GM23338 (cell line): ENCODE results near the gene CHST11. TPM values are rescaled to one million over a fixed set of nuclear protein-coding genes. Genes with fewer than 3 reads are reported as not detected.

ENCODE experiments used
- ATAC-seq: fragments of 200-7000 bp; cut with Tn5 transposase; 3 replicates; pipeline ENCODE4 v1.9.1; 2020
- DNase-seq: peaks from one replicate; pipeline ENCODE4 v3.0.0-alpha.2; 2015; ENCODE audit warnings: low spot score
- H2AFZ ChIP-seq: fragments of 200-600 bp; sonication (generic); 2 replicates; pipeline ENCODE4 v1.8.0; 2016; ENCODE audit warnings: antibody characterized with exemption, mild to moderate bottlenecking, moderate library complexity
- H3F3A ChIP-seq: fragments of 200-600 bp; sonication (generic); replicated peaks from 2 replicates; pipeline ENCODE4 v1.8.0; 2017; ENCODE audit warnings: antibody characterized with exemption, mixed run types, low read depth
- H3K27ac ChIP-seq: fragments of 200-600 bp; sonication (generic); 2 replicates; pipeline ENCODE4 v1.6.1; 2016; ENCODE audit warnings: low read depth
- H3K27me3 ChIP-seq: fragments of 200-600 bp; sonication (generic); 2 replicates; pipeline ENCODE4 v1.8.0; 2016; ENCODE audit warnings: mild to moderate bottlenecking, mixed run types, moderate library complexity; ENCODE audit not compliant: insufficient read depth
- H3K36me3 ChIP-seq: fragments of 200-600 bp; sonication (generic); 2 replicates; pipeline ENCODE4 v1.8.0; 2016; ENCODE audit warnings: mild to moderate bottlenecking; ENCODE audit not compliant: insufficient read depth
- H3K4me1 ChIP-seq: fragments of 200-600 bp; sonication (generic); 2 replicates; pipeline ENCODE4 v1.8.0; 2016; ENCODE audit warnings: mild to moderate bottlenecking, moderate library complexity; ENCODE audit not compliant: insufficient read depth
- H3K4me2 ChIP-seq: fragments of 200-600 bp; sonication (generic); 2 replicates; pipeline ENCODE4 v1.7.1; 2017; ENCODE audit warnings: mixed run types
- H3K4me3 ChIP-seq: fragments of 200-600 bp; sonication (generic); 2 replicates; pipeline ENCODE4 v1.6.1; 2016; ENCODE audit warnings: mixed run types
- H3K79me2 ChIP-seq: fragments of 200-600 bp; sonication (generic); replicated peaks from 2 replicates; pipeline ENCODE4 v1.8.0; 2017; ENCODE audit warnings: mild to moderate bottlenecking; ENCODE audit not compliant: insufficient read depth
- H3K9me2 ChIP-seq: fragments of 200-600 bp; sonication (generic); 2 replicates; pipeline ENCODE4 v1.8.0; 2017; ENCODE audit not compliant: insufficient read depth
- H4K20me1 ChIP-seq: fragments of 200-600 bp; sonication (generic); replicated peaks from 2 replicates; pipeline ENCODE4 v1.8.0; 2017; ENCODE audit warnings: mild to moderate bottlenecking; ENCODE audit not compliant: insufficient read depth
- H3K27ac Mint-ChIP-seq: 2 replicates; pipeline ENCODE4 v1.8.0; 2020; ENCODE audit warnings: inconsistent platforms, mild to moderate bottlenecking, moderate library complexity, mixed read lengths
- H3K27me3 Mint-ChIP-seq: 3 replicates; pipeline ENCODE4 v1.8.0; 2022; ENCODE audit warnings: low read depth, mild to moderate bottlenecking, moderate library complexity, mixed read lengths, inconsistent platforms; ENCODE audit not compliant: insufficient read depth, poor library complexity
- H3K36me3 Mint-ChIP-seq: 3 replicates; pipeline ENCODE4 v1.8.0; 2021; ENCODE audit warnings: low read depth, mild to moderate bottlenecking, inconsistent platforms, moderate library complexity, mixed read lengths
- H3K4me1 Mint-ChIP-seq: 3 replicates; pipeline ENCODE4 v1.8.0; 2020; ENCODE audit warnings: mild to moderate bottlenecking, inconsistent platforms, mixed read lengths
- H3K4me3 Mint-ChIP-seq: 3 replicates; pipeline ENCODE4 v1.8.0; 2021; ENCODE audit warnings: moderate library complexity, mild to moderate bottlenecking, inconsistent platforms, mixed read lengths
- H3K9me3 Mint-ChIP-seq: 3 replicates; pipeline ENCODE4 v1.8.0; 2020; ENCODE audit warnings: moderate library complexity, mild to moderate bottlenecking, inconsistent platforms, mixed read lengths
- CREB1 ChIP-seq: fragments of 250-450 bp; sonication (Bioruptor Pico); IDR thresholded peaks from 2 replicates; pipeline ENCODE4 v1.5.0; 2020; ENCODE audit warnings: low read depth, mild to moderate bottlenecking, moderate library complexity
- EZH2 ChIP-seq: fragments of 200-600 bp; sonication (generic); IDR thresholded peaks from one replicate; pipeline ENCODE4 v1.8.0; 2017; ENCODE audit warnings: antibody characterized with exemption, mild to moderate bottlenecking, low read depth; ENCODE audit not compliant: unreplicated experiment
- EZH2phosphoT487 ChIP-seq: fragments of 200-600 bp; sonication (generic); IDR thresholded peaks from one replicate; pipeline ENCODE4 v1.8.1; 2018; ENCODE audit warnings: antibody characterized with exemption; ENCODE audit not compliant: unreplicated experiment
- JUNB ChIP-seq: IDR thresholded peaks from one replicate; pipeline ENCODE4 v1.6.1; 2016; ENCODE audit warnings: antibody characterized with exemption; ENCODE audit not compliant: unreplicated experiment
- NANOG ChIP-seq: IDR thresholded peaks from 2 replicates; pipeline ENCODE4 v1.6.1; 2016; ENCODE audit warnings: antibody characterized with exemption, borderline replicate concordance
- POLR2AphosphoS5 ChIP-seq: IDR thresholded peaks from 2 replicates; pipeline ENCODE4 v1.6.1; 2016; ENCODE audit warnings: antibody characterized with exemption, low read depth
- STAT1 ChIP-seq: IDR thresholded peaks from one replicate; pipeline ENCODE4 v1.6.1; 2016; ENCODE audit warnings: antibody characterized with exemption; ENCODE audit not compliant: unreplicated experiment
- ZNF114 ChIP-seq: fragments of 250-450 bp; sonication (Bioruptor Pico); IDR thresholded peaks from 2 replicates; pipeline ENCODE4 v1.5.0; 2020; ENCODE audit warnings: mild to moderate bottlenecking, moderate library complexity
- ZNF331 ChIP-seq: fragments of 250-450 bp; sonication (Bioruptor Pico); IDR thresholded peaks from 2 replicates; pipeline ENCODE4 v1.5.0; 2020; ENCODE audit warnings: low read depth, mild to moderate bottlenecking, moderate library complexity
- polyA plus RNA-seq: library from polyadenylated mRNA; unstranded; fragments of >200 nt; fragmentation: Nextera tagmentation; extraction: Ambion mirVana; gene quantifications from 2 replicates; pipeline ENCODE4 v1.2.1, GENCODE V29; 2016
- total RNA-seq: library from RNA; depleted of rRNA; stranded (reverse); fragments of >200 nt; shearing (Covaris generic); gene quantifications from 2 replicates; pipeline ENCODE4 v1.2.3, GENCODE V29; 2014
- TF ChIP-seq, protein P1 (sequence below), 2 experiments: fragments of 200-600 bp in 1 of 2; sonication (generic) in 1 of 2; conservative IDR thresholded peaks; 2 replicates each; pipeline versions ENCODE4 v1.5.1 to v1.6.1; 2016 to 2017; ENCODE audit warnings: antibody characterized with exemption in 2 of 2, low read depth in 2 of 2, mild to moderate bottlenecking in 2 of 2, moderate library complexity in 1 of 2
- TF ChIP-seq, protein P2 (sequence below): fragments of 250-450 bp; sonication (Bioruptor Pico); IDR thresholded peaks from 2 replicates; pipeline ENCODE4 v1.5.0; 2020; ENCODE audit warnings: mild to moderate bottlenecking, moderate library complexity
- TF ChIP-seq, protein P3 (sequence below): IDR thresholded peaks from one replicate; pipeline ENCODE4 v1.6.1; 2018; ENCODE audit warnings: antibody characterized with exemption; ENCODE audit not compliant: unreplicated experiment
- TF ChIP-seq, protein P4 (sequence below): IDR thresholded peaks from 2 replicates; pipeline ENCODE4 v1.6.1; 2016; ENCODE audit warnings: antibody characterized with exemption

Gene CHST11
- total and polyA plus RNA-seq, 2 experiments from 2014 or later: 7.7 to 25.7 TPM

- TF ChIP-seq, protein P1, sequence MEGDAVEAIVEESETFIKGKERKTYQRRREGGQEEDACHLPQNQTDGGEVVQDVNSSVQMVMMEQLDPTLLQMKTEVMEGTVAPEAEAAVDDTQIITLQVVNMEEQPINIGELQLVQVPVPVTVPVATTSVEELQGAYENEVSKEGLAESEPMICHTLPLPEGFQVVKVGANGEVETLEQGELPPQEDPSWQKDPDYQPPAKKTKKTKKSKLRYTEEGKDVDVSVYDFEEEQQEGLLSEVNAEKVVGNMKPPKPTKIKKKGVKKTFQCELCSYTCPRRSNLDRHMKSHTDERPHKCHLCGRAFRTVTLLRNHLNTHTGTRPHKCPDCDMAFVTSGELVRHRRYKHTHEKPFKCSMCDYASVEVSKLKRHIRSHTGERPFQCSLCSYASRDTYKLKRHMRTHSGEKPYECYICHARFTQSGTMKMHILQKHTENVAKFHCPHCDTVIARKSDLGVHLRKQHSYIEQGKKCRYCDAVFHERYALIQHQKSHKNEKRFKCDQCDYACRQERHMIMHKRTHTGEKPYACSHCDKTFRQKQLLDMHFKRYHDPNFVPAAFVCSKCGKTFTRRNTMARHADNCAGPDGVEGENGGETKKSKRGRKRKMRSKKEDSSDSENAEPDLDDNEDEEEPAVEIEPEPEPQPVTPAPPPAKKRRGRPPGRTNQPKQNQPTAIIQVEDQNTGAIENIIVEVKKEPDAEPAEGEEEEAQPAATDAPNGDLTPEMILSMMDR (conservative IDR thresholded peaks at IDR 0.05; ENCODE audit: low read depth in 2 of 2): no peak
- TF ChIP-seq, protein P2, sequence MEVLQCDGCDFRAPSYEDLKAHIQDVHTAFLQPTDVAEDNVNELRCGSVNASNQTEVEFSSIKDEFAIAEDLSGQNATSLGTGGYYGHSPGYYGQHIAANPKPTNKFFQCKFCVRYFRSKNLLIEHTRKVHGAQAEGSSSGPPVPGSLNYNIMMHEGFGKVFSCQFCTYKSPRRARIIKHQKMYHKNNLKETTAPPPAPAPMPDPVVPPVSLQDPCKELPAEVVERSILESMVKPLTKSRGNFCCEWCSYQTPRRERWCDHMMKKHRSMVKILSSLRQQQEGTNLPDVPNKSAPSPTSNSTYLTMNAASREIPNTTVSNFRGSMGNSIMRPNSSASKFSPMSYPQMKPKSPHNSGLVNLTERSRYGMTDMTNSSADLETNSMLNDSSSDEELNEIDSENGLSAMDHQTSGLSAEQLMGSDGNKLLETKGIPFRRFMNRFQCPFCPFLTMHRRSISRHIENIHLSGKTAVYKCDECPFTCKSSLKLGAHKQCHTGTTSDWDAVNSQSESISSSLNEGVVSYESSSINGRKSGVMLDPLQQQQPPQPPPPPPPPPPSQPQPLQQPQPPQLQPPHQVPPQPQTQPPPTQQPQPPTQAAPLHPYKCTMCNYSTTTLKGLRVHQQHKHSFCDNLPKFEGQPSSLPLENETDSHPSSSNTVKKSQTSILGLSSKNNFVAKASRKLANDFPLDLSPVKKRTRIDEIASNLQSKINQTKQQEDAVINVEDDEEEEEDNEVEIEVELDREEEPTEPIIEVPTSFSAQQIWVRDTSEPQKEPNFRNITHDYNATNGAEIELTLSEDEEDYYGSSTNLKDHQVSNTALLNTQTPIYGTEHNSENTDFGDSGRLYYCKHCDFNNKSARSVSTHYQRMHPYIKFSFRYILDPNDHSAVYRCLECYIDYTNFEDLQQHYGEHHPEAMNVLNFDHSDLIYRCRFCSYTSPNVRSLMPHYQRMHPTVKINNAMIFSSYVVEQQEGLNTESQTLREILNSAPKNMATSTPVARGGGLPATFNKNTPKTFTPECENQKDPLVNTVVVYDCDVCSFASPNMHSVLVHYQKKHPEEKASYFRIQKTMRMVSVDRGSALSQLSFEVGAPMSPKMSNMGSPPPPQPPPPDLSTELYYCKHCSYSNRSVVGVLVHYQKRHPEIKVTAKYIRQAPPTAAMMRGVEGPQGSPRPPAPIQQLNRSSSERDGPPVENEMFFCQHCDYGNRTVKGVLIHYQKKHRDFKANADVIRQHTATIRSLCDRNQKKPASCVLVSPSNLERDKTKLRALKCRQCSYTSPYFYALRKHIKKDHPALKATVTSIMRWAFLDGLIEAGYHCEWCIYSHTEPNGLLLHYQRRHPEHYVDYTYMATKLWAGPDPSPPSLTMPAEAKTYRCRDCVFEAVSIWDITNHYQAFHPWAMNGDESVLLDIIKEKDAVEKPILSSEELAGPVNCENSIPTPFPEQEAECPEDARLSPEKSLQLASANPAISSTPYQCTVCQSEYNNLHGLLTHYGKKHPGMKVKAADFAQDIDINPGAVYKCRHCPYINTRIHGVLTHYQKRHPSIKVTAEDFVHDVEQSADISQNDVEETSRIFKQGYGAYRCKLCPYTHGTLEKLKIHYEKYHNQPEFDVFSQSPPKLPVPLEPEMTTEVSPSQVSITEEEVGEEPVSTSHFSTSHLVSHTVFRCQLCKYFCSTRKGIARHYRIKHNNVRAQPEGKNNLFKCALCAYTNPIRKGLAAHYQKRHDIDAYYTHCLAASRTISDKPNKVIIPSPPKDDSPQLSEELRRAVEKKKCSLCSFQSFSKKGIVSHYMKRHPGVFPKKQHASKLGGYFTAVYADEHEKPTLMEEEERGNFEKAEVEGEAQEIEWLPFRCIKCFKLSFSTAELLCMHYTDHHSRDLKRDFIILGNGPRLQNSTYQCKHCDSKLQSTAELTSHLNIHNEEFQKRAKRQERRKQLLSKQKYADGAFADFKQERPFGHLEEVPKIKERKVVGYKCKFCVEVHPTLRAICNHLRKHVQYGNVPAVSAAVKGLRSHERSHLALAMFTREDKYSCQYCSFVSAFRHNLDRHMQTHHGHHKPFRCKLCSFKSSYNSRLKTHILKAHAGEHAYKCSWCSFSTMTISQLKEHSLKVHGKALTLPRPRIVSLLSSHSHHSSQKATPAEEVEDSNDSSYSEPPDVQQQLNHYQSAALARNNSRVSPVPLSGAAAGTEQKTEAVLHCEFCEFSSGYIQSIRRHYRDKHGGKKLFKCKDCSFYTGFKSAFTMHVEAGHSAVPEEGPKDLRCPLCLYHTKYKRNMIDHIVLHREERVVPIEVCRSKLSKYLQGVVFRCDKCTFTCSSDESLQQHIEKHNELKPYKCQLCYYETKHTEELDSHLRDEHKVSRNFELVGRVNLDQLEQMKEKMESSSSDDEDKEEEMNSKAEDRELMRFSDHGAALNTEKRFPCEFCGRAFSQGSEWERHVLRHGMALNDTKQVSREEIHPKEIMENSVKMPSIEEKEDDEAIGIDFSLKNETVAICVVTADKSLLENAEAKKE (CRISPR knock-in tag): no peak
- TF ChIP-seq CREB1 (CRISPR knock-in tag) (no peak), STAT1 (no peak), ZNF114 (CRISPR knock-in tag) (no peak), JUNB (no peak), NANOG (no peak), EZH2phosphoT487 (no peak), POLR2AphosphoS5 (no peak), ZNF331 (CRISPR knock-in tag) (no peak), EZH2 (no peak)
- TF ChIP-seq, protein P3, sequence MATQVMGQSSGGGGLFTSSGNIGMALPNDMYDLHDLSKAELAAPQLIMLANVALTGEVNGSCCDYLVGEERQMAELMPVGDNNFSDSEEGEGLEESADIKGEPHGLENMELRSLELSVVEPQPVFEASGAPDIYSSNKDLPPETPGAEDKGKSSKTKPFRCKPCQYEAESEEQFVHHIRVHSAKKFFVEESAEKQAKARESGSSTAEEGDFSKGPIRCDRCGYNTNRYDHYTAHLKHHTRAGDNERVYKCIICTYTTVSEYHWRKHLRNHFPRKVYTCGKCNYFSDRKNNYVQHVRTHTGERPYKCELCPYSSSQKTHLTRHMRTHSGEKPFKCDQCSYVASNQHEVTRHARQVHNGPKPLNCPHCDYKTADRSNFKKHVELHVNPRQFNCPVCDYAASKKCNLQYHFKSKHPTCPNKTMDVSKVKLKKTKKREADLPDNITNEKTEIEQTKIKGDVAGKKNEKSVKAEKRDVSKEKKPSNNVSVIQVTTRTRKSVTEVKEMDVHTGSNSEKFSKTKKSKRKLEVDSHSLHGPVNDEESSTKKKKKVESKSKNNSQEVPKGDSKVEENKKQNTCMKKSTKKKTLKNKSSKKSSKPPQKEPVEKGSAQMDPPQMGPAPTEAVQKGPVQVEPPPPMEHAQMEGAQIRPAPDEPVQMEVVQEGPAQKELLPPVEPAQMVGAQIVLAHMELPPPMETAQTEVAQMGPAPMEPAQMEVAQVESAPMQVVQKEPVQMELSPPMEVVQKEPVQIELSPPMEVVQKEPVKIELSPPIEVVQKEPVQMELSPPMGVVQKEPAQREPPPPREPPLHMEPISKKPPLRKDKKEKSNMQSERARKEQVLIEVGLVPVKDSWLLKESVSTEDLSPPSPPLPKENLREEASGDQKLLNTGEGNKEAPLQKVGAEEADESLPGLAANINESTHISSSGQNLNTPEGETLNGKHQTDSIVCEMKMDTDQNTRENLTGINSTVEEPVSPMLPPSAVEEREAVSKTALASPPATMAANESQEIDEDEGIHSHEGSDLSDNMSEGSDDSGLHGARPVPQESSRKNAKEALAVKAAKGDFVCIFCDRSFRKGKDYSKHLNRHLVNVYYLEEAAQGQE: no peak
- TF ChIP-seq, protein P4, sequence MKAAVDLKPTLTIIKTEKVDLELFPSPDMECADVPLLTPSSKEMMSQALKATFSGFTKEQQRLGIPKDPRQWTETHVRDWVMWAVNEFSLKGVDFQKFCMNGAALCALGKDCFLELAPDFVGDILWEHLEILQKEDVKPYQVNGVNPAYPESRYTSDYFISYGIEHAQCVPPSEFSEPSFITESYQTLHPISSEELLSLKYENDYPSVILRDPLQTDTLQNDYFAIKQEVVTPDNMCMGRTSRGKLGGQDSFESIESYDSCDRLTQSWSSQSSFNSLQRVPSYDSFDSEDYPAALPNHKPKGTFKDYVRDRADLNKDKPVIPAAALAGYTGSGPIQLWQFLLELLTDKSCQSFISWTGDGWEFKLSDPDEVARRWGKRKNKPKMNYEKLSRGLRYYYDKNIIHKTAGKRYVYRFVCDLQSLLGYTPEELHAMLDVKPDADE: no peak
- Mint-ChIP-seq H3K4me3 (no peak overlapping the region), H3K4me1 (peaks cover 4% of the 10 kb centered on the region; the same call in 2 of the 3 replicates), H3K27ac (no peak overlapping the region), H3K9me3 (no peaks in the 10 kb centered on the region; the same call in 2 of the 3 replicates), H3K27me3 (no peaks in the 10 kb centered on the region), H3K36me3 (no peaks in the 10 kb centered on the region)
- no peaks in the 10 kb centered on the region for H3F3A ChIP-seq
- 0 out of 2 replicates have a peak, but pooled peaks cover 3% of the 10 kb centered on the region for H3K4me1 ChIP-seq
- H3K79me2 ChIP-seq: no peaks in the 10 kb centered on the region
- H3K9me2 ChIP-seq: no peaks in the 10 kb centered on the region; the same call in 1 of the 2 replicates
- DNase-seq (no peak), ATAC-seq (no peak)
- H3K4me2 ChIP-seq: no peak overlapping the region
- H4K20me1 ChIP-seq: peaks cover 2% of the 10 kb centered on the region; the same call in 1 of the 2 replicates
- no peak overlapping the region for H2AFZ ChIP-seq
- no peak overlapping the region for H3K27ac ChIP-seq
- no peaks in the 10 kb centered on the region for H3K36me3 ChIP-seq
- H3K4me3 ChIP-seq: no peak overlapping the region
- H3K27me3 ChIP-seq: no peaks in the 10 kb centered on the region
Observed at GRCh38 chr12:104588921-104589590, 132.3 kb downstream of the CHST11 start.
